GM19438 (cell line): ENCODE results near the gene SBF2.

Source experiments
- ATAC-seq: cut with Tn5 transposase; IDR thresholded peaks from one replicate; pipeline ENCODE4 v1.9.1; 2021; ENCODE audit warnings: low read depth; ENCODE audit not compliant: unreplicated experiment

The SBF2 gene

GRCh38 chr11:9831122-9831521 lies 462.9 kb downstream of the SBF2 start:
- ATAC-seq: no peak

GRCh38 chr11:9827708-9828107 lies 466.3 kb downstream of the SBF2 start:
- no peak for ATAC-seq

GRCh38 chr11:9826390-9826789 lies 467.6 kb downstream of the SBF2 start:
- no peak for ATAC-seq

GRCh38 chr11:9825895-9826294 lies 468.1 kb downstream of the SBF2 start:
- ATAC-seq: no peak

GRCh38 chr11:9825315-9825714 lies 468.7 kb downstream of the SBF2 start:
- no peak for ATAC-seq

- no peak for ATAC-seq
Measured at GRCh38 chr11:9823887-9824385, 470.1 kb downstream of the SBF2 start.

GRCh38 chr11:9823439-9823838 lies 470.6 kb downstream of the SBF2 start:
- ATAC-seq: no peak

GRCh38 chr11:9821008-9821752 lies 472.8 kb downstream of the SBF2 start:
- ATAC-seq: no peak

GRCh38 chr11:9820260-9820659 lies 473.8 kb downstream of the SBF2 start:
- no peak for ATAC-seq

- ATAC-seq: no peak
Measured at GRCh38 chr11:9817191-9817590, 476.8 kb downstream of the SBF2 start.

- ATAC-seq: no peak
Measured at GRCh38 chr11:9815486-9816136, 478.4 kb downstream of the SBF2 start.

GRCh38 chr11:9814108-9814507 lies 479.9 kb downstream of the SBF2 start:
- no peak for ATAC-seq

GRCh38 chr11:9808943-9809342 lies 485.1 kb downstream of the SBF2 start:
- no peak for ATAC-seq

- no peak for ATAC-seq
Measured at GRCh38 chr11:9806946-9807687, 486.9 kb downstream of the SBF2 start.

GRCh38 chr11:9804419-9804902 lies 489.6 kb downstream of the SBF2 start:
- no peak for ATAC-seq

GRCh38 chr11:9803685-9804418 lies 490.2 kb downstream of the SBF2 start:
- ATAC-seq: no peak

- no peak for ATAC-seq
Measured at GRCh38 chr11:9802291-9802861, 491.6 kb downstream of the SBF2 start.

GRCh38 chr11:9799886-9800285 lies 494.1 kb downstream of the SBF2 start:
- ATAC-seq: no peak

GRCh38 chr11:9797300-9797699 lies 496.7 kb downstream of the SBF2 start:
- ATAC-seq: no peak

- no peak for ATAC-seq
Measured at GRCh38 chr11:9796854-9797253, 497.2 kb downstream of the SBF2 start.
